SU-DHL-6 (cell line): ENCODE data around the gene KY.
A peak's percentile ranks its signal among the peaks of the same experiment; 100 is the strongest.

Experiments used
- H2AFZ ChIP-seq: fragments of 200-600 bp; sonication (generic); 2 replicates; pipeline ENCODE4 v1.6.1; 2014; ENCODE audit warnings: low read depth, mild to moderate bottlenecking, moderate library complexity, mixed read lengths, antibody characterized with exemption, low read length; ENCODE audit not compliant: severe bottlenecking
- H3F3A ChIP-seq: fragments of 200-600 bp; shearing (Covaris generic); 2 replicates; pipeline ENCODE4 v1.6.0; 2016; ENCODE audit warnings: antibody characterized with exemption, mild to moderate bottlenecking; ENCODE audit not compliant: insufficient read depth
- H3K27ac ChIP-seq: fragments of 200-600 bp; sonication (generic); 2 replicates; pipeline ENCODE4 v1.5.1; 2016; ENCODE audit warnings: low read depth, mild to moderate bottlenecking, low read length, moderate library complexity, mixed read lengths
- H3K27me3 ChIP-seq: fragments of 200-600 bp; sonication (generic), shearing (Covaris generic); 2 replicates; pipeline ENCODE4 v1.6.0; 2014; ENCODE audit warnings: mild to moderate bottlenecking, low read length
- H3K36me3 ChIP-seq: fragments of 200-600 bp; sonication (generic); 2 replicates; pipeline ENCODE4 v1.6.1; 2014; ENCODE audit warnings: mild to moderate bottlenecking, low read length, mixed read lengths
- H3K4me2 ChIP-seq: fragments of 300-600, 200-600 bp; shearing (Covaris generic), sonication (generic); 2 replicates; pipeline ENCODE4 v1.6.0; 2014; ENCODE audit warnings: low read length, low read depth, mild to moderate bottlenecking; ENCODE audit not compliant: poor library complexity, severe bottlenecking
- H3K4me3 ChIP-seq: fragments of 200-600 bp; sonication (generic); 2 replicates; pipeline ENCODE4 v1.5.1; 2014; ENCODE audit warnings: antibody characterized with exemption, low read length, mild to moderate bottlenecking, mixed read lengths; ENCODE audit not compliant: insufficient read depth, poor library complexity, severe bottlenecking
- H3K79me2 ChIP-seq: fragments of 200-600 bp; sonication (generic); 2 replicates; pipeline ENCODE4 v1.6.1; 2014; ENCODE audit warnings: mild to moderate bottlenecking, low read length, moderate library complexity; ENCODE audit not compliant: insufficient read depth
- H3K9ac ChIP-seq: fragments of 200-600 bp; sonication (generic); 2 replicates; pipeline ENCODE4 v1.7.0; 2014; ENCODE audit warnings: mild to moderate bottlenecking, low read length
- H3K9me2 ChIP-seq: fragments of 200-600 bp; sonication (generic); replicated peaks from 2 replicates; pipeline ENCODE4 v1.6.1; 2014; ENCODE audit warnings: low read length; ENCODE audit not compliant: insufficient read depth
- H3K9me3 ChIP-seq: fragments of 200-600 bp; sonication (generic); 2 replicates; pipeline ENCODE4 v1.6.1; 2014; ENCODE audit warnings: low read length, mixed read lengths; ENCODE audit not compliant: insufficient read depth
- H4K20me1 ChIP-seq: fragments of 200-600 bp; sonication (generic); 2 replicates; pipeline ENCODE4 v1.6.1; 2014; ENCODE audit warnings: low read depth, mild to moderate bottlenecking, antibody characterized with exemption, low read length, moderate library complexity, mixed read lengths
- EZH2phosphoT487 ChIP-seq: fragments of 200-600 bp; sonication (generic), shearing (Covaris generic); conservative IDR thresholded peaks from 2 replicates; pipeline ENCODE4 v1.6.1; 2018; ENCODE audit warnings: mild to moderate bottlenecking, antibody characterized with exemption, low read length, moderate library complexity, mixed read lengths
- TF ChIP-seq, protein P1 (sequence below): fragments of 200-600 bp; sonication (generic); IDR thresholded peaks from one replicate; pipeline ENCODE4 v1.5.1; 2017; ENCODE audit warnings: antibody characterized with exemption, mild to moderate bottlenecking, low read length, moderate library complexity; ENCODE audit not compliant: insufficient read depth, poor library complexity, severe bottlenecking

KY gene

DNA sequence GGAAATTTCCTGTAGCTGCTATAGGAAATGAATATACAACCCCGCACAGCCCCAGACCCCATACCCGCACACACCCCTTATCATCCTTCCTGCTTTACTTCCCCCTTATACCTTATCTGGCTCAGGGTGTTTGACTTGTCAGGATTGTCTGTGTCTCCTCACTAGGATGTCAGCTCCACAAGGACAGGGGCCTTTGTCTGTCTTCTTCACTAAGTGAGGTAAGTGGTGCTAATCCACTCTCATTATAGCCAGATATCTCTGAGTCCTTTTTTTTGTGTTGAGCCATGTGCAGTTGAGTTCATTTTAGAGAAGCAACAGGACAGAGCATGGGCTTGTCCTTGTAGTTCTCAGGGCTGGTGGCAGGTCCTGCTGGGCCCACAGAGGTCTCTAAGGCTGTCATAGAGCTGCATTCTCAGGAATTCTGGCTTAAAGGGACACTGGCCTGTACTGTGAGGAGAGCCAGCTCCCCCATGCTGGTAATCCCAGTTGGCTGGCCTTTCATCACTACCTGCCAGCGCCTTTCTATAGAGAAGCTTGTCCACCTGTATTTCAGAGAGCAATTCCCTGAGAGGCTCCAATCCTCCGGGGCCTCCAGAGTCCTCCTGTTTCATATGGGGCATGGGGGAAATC is 9.0 kb downstream of the KY start:
- TF ChIP-seq, protein P1, sequence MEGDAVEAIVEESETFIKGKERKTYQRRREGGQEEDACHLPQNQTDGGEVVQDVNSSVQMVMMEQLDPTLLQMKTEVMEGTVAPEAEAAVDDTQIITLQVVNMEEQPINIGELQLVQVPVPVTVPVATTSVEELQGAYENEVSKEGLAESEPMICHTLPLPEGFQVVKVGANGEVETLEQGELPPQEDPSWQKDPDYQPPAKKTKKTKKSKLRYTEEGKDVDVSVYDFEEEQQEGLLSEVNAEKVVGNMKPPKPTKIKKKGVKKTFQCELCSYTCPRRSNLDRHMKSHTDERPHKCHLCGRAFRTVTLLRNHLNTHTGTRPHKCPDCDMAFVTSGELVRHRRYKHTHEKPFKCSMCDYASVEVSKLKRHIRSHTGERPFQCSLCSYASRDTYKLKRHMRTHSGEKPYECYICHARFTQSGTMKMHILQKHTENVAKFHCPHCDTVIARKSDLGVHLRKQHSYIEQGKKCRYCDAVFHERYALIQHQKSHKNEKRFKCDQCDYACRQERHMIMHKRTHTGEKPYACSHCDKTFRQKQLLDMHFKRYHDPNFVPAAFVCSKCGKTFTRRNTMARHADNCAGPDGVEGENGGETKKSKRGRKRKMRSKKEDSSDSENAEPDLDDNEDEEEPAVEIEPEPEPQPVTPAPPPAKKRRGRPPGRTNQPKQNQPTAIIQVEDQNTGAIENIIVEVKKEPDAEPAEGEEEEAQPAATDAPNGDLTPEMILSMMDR, result no peak
- no peak for TF ChIP-seq EZH2phosphoT487

DNA sequence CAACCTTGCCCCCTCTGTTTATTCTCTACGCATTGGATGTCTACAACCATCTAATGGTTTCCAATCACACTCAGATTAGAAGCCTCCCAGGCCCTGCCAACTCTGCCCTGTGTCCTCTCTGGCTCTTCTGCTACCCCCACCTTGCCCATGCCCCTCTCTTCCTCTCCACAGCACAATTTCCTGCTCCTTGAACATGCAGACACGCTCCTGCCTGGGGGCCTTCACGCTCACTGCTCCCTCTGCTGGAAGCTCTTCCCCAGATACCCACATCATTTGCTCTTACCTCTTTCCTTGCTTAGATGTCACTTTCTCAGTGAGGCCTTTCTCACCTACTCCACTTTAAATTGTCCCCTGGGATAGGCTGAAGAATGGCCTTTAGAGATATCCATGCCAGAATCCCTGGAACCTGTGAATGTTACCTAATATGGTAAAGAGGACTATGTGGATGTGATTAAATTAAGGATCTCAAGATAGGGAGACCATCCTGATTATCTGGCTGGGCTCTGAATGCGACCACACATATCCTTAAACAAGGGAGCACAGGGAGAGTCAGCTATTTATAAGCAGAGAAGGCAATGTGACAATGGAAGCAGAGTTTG is 9.9 kb downstream of the KY start:
- H3K4me3 ChIP-seq, result no peak overlapping the region
- no peak overlapping the region for H3K9ac ChIP-seq
- H4K20me1 ChIP-seq, result no peaks in the 10 kb centered on the region
- no peaks in the 10 kb centered on the region for H3K9me2 ChIP-seq
- H2AFZ ChIP-seq, result no peak overlapping the region
- no peaks in the 10 kb centered on the region for H3K36me3 ChIP-seq
- H3K9me3 ChIP-seq, result no peaks in the 10 kb centered on the region
- no peak overlapping the region for H3K27ac ChIP-seq
- no peak overlapping the region for H3K4me2 ChIP-seq
- TF ChIP-seq, protein P1, result peak; percentile 27
- no peak for TF ChIP-seq EZH2phosphoT487
- no peaks in the 10 kb centered on the region for H3K27me3 ChIP-seq
- H3K79me2 ChIP-seq, result no peaks in the 10 kb centered on the region
- H3F3A ChIP-seq, result no peaks in the 10 kb centered on the region

More for the DNA sequence above, 9.0 kb downstream of the KY start:
- no peak overlapping the region for H2AFZ ChIP-seq
- H3K27me3 ChIP-seq, result no peaks in the 10 kb centered on the region
- no peaks in the 10 kb centered on the region for H3K79me2 ChIP-seq
- H3K4me2 ChIP-seq, result no peak overlapping the region
- no peaks in the 10 kb centered on the region for H3K9me2 ChIP-seq
- H3K9me3 ChIP-seq, result no peaks in the 10 kb centered on the region
- H4K20me1 ChIP-seq, result no peaks in the 10 kb centered on the region
- no peak overlapping the region for H3K27ac ChIP-seq
- H3K4me3 ChIP-seq, result no peak overlapping the region
- no peaks in the 10 kb centered on the region for H3K36me3 ChIP-seq
- no peak overlapping the region for H3K9ac ChIP-seq
- H3F3A ChIP-seq, result no peaks in the 10 kb centered on the region

DNA sequence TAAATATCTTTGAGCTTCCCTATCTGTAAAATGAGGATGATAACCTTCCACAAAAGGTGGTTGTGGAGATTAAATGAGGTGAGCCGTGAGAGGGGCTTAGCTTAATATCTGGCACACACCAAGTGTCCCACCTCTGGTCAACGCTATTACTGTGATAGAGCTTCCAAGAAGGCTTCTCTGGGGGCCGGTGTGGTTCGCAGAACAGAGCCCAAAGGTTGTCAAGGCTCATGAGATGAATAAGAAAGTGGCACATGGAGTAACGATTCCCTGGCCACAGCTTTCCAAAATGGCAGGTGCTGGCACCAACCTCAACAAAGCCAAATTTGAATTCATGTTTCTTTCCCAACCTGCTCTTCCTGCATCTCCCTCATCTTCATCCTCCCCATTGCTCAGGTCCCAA is 10.4 kb downstream of the KY start:
- H3K36me3 ChIP-seq, result no peaks in the 10 kb centered on the region
- H3K4me3 ChIP-seq, result no peak overlapping the region
- H2AFZ ChIP-seq, result no peak overlapping the region
- no peaks in the 10 kb centered on the region for H3K79me2 ChIP-seq
- no peaks in the 10 kb centered on the region for H3K9me3 ChIP-seq
- TF ChIP-seq EZH2phosphoT487, result no peak
- TF ChIP-seq, protein P1, result no peak
- H3K9ac ChIP-seq, result no peak overlapping the region
- no peak overlapping the region for H3K27ac ChIP-seq
- H3K4me2 ChIP-seq, result no peak overlapping the region
- no peaks in the 10 kb centered on the region for H3K27me3 ChIP-seq
- H3K9me2 ChIP-seq, result no peaks in the 10 kb centered on the region
- H3F3A ChIP-seq, result no peaks in the 10 kb centered on the region
- H4K20me1 ChIP-seq, result no peaks in the 10 kb centered on the region
